ENCODE data around the gene SH3BP1. TPM values are rescaled to one million over a fixed set of nuclear protein-coding genes. Genes with fewer than 3 reads are reported as not detected.
A peak's percentile ranks its signal among the peaks of the same experiment; 100 is the strongest.

The SH3BP1 gene
- total and polyA plus RNA-seq, 7 experiments from 2014 or later = 12.9 to 157 (median 80.4) TPM

DNA sequence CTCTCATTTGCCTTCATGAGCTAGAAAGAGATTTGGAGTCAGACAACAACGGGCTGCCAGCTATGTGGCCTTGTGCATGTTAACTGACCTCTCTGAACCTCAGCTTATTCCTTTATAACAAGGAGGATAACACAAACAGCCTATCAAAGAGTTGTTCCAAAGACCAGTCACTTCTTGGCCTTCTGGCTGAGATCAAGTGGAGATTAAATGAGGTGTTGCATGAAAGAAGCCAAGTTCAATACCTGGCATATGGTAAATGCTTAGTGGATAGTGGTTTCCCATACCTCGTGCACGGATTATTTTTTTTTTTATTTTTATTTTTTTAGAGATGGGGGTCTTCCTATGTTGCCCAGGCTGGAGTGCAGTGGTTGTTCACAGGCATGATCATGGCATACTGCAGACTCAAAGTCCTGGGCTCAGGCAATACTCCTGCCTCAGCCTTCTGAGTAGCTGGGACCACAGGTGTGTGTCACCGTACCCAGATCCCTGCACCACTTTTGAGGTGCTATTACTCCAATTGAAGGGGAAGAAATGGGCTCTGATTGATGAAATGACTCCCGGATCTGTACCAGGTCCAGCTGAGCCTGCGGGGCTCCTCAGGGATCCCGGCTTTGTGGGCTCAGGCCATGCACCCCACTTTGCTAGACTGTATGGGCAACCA, 40.9 kb downstream of the SH3BP1 start:
- ChIA-PET CTCF (interaction anchor here (0.7 to 13.7 kb wide), 10 partner anchors 9 to 442 kb away, joined by 3 to 254 read pairs (median 9); partner anchors contain the start of genes PDXP and SH3BP1), POLR2A (interaction anchor here (0.8 to 7.0 kb wide), 11 partner anchors 16 to 71 kb away, joined by 3 to 73 read pairs (median 7); partner anchors contain the start of gene PDXP)
- Mint-ChIP-seq H3K4me1 (peaks cover 8 to 35% (median 33%) of the 10 kb centered on the region in 7 donors), H3K27me3 (no peaks in the 10 kb centered on the region), H3K9me3 (no peaks in the 10 kb centered on the region), H3K4me3 (no peak overlapping the region), H3K27ac (peak overlapping the region in 6 of 9 donors; percentile 26 to 91 (median 63)), H3K36me3 (peaks cover 0 to 8% (median 0%) of the 10 kb centered on the region in 5 donors)
- ATAC-seq = no peak
- Histone ChIP-seq H3K9me3 (ENCODE audit: control insufficient read depth in 2 of 3, low read length in 3 of 3) (no peaks in the 10 kb centered on the region), H3K4me3 (ENCODE audit: low read length) (no peak overlapping the region), H3K4me1 (ENCODE audit: control insufficient read depth in 2 of 2, insufficient read depth in 2 of 2, low read length in 2 of 2) (peaks cover 18 to 20% of the 10 kb centered on the region in 2 donors), H3K36me3 (ENCODE audit: control insufficient read depth in 2 of 3, insufficient read depth in 3 of 3, low read length in 3 of 3) (no peaks in the 10 kb centered on the region), H3K27me3 (ENCODE audit: control insufficient read depth in 2 of 2, insufficient read depth in 2 of 2, low read length in 2 of 2) (no peaks in the 10 kb centered on the region), H3K27ac (ENCODE audit: low read depth, low read length) (no peak overlapping the region)
- intact Hi-C loops (cut with micrococcal nuclease) = loop anchor here in 1 of 2 donors (10.0 kb wide), 1 partner anchor 124 kb away; the partner anchor contains the start of gene GCAT
- no peak for DNase-seq

DNA sequence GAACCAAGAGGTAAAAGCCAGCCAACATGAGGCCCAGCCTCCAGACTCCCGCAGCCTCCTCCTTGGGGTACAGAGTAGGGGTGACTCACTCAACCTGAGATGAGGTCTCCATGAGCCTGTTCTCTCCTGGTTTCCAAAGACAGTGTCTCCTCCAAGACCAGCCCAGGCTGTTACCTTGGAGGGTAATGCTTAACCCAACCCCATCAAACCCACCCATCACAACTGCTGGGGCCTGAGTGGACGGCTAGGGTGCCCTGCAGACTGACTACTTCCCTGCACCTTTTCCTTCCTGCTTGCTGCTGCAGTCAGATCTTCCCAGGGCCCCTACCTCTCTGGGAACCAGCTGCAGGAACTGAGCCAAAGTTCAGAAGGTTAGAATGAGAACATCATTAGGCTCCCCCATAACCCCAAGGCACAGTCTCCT, 41.5 kb downstream of the SH3BP1 start:
- no peak for ATAC-seq
- Mint-ChIP-seq H3K27ac (peak overlapping the region in 6 of 9 donors; percentile 31 to 74 (median 57)), H3K4me1 (peaks cover 8 to 36% (median 31%) of the 10 kb centered on the region in 7 donors), H3K4me3 (peak overlapping the region in 1 of 10 donors; percentile 46), H3K36me3 (peaks cover 0 to 8% (median 0%) of the 10 kb centered on the region in 5 donors), H3K27me3 (no peaks in the 10 kb centered on the region), H3K9me3 (no peaks in the 10 kb centered on the region)
- CTCF ChIA-PET = interaction anchor here (0.7 to 13.7 kb wide), 15 partner anchors 10 to 442 kb away, joined by 3 to 254 read pairs (median 5); partner anchors contain the start of genes GGA1, PDXP and SH3BP1
- Histone ChIP-seq H3K4me3 (ENCODE audit: low read length) (no peak overlapping the region), H3K4me1 (ENCODE audit: control insufficient read depth in 2 of 2, insufficient read depth in 2 of 2, low read length in 2 of 2) (peaks cover 17 to 19% of the 10 kb centered on the region in 2 donors), H3K27me3 (ENCODE audit: control insufficient read depth in 2 of 2, insufficient read depth in 2 of 2, low read length in 2 of 2) (no peaks in the 10 kb centered on the region), H3K9me3 (ENCODE audit: control insufficient read depth in 2 of 3, low read length in 3 of 3) (no peaks in the 10 kb centered on the region), H3K27ac (ENCODE audit: low read depth, low read length) (no peak overlapping the region), H3K36me3 (ENCODE audit: control insufficient read depth in 2 of 3, insufficient read depth in 3 of 3, low read length in 3 of 3) (no peaks in the 10 kb centered on the region)
- intact Hi-C loops (cut with micrococcal nuclease) = loop anchor here (1.0 to 10.0 kb wide), 6 partner anchors 20 to 142 kb away; partner anchors contain the start of genes GCAT (in 1 of the 2) and GGA1 (in 1 of the 2)
- DNase-seq = no peak
- POLR2A ChIA-PET = interaction anchor here (0.8 to 4.0 kb wide), 14 partner anchors 8 to 76 kb away, joined by 3 to 27 read pairs (median 3); partner anchors contain the start of genes GGA1 and PDXP

DNA sequence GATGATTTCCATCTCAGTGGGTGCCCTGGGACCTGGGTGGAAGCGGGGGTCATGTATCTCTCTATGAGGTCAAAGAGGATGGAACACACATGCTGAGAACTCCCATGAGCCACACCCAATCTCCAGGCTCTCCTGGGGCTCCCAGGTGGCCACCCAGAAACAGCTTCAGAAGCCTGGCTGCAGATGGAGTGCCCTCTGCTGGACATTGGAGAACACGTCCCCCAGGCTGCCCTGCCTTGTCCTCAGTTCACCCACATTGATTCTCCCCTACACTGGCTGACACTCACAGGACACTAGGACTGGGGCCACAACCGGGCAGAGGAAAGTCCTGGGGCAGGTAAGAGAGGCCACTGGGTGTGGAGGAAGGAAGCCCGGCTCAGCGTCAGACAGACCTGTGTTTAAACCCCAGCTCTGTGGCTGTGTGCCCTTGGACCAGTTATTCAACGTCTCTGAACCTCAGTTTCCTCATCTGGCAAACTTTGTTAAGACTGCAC, 42.1 kb downstream of the SH3BP1 start:
- peaks cover 9 to 37% (median 33%) of the 10 kb centered on the region in 7 donors for H3K4me1 Mint-ChIP-seq
- peaks cover 0 to 6% (median 0%) of the 10 kb centered on the region in 5 donors for H3K36me3 Mint-ChIP-seq

GRCh38 chr22:37684803-37685615, 45.5 kb downstream of the SH3BP1 start:
- Mint-ChIP-seq H3K36me3 (peaks cover 0 to 18% (median 13%) of the 10 kb centered on the region in 5 donors), H3K9me3 (no peaks in the 10 kb centered on the region), H3K27me3 (no peaks in the 10 kb centered on the region), H3K4me3 (peak overlapping the region in 7 of 10 donors; percentile 93 to 98 (median 96)), H3K27ac (peak overlapping the region in 6 of 9 donors; percentile 9 to 97 (median 75)), H3K4me1 (peaks cover 18 to 45% (median 34%) of the 10 kb centered on the region in 7 donors)
- no peak for ATAC-seq
- H3K4me3 ChIP-seq (ENCODE audit: low read length) = no peak overlapping the region
- peaks cover 19 to 24% of the 10 kb centered on the region in 2 donors for H3K4me1 ChIP-seq (ENCODE audit: control insufficient read depth in 2 of 2, insufficient read depth in 2 of 2, low read length in 2 of 2)
- POLR2A ChIA-PET = interaction anchor here (1.1 to 4.5 kb wide), 9 partner anchors 9 to 76 kb away, joined by 3 to 41 read pairs (median 27); partner anchors contain the start of genes GGA1, LGALS1 and PDXP
- H3K36me3 ChIP-seq (ENCODE audit: control insufficient read depth in 2 of 3, insufficient read depth in 3 of 3, low read length in 3 of 3) = peaks cover 0 to 25% (median 6%) of the 10 kb centered on the region in 3 experiments
- CTCF ChIA-PET = interaction anchor here (1.4 to 13.7 kb wide), 4 partner anchors 27 to 78 kb away, joined by 4 to 254 read pairs (median 11); partner anchors contain the start of genes GGA1, PDXP and SH3BP1
- intact Hi-C loops (cut with micrococcal nuclease) = loop anchor here in 1 of 2 donors (10.0 kb wide), 1 partner anchor 120 kb away; the partner anchor contains the start of gene GCAT
- no peaks in the 10 kb centered on the region for H3K27me3 ChIP-seq (ENCODE audit: control insufficient read depth in 2 of 2, insufficient read depth in 2 of 2, low read length in 2 of 2)
- no peak for DNase-seq
- H3K27ac ChIP-seq (ENCODE audit: low read depth, low read length) = no peak overlapping the region
- H3K9me3 ChIP-seq (ENCODE audit: control insufficient read depth in 2 of 3, low read length in 3 of 3) = no peaks in the 10 kb centered on the region

More for the DNA sequence above, 42.1 kb downstream of the SH3BP1 start:
- Histone ChIP-seq H3K4me3 (ENCODE audit: low read length) (no peak overlapping the region), H3K4me1 (ENCODE audit: control insufficient read depth in 2 of 2, insufficient read depth in 2 of 2, low read length in 2 of 2) (peaks cover 18 to 20% of the 10 kb centered on the region in 2 donors), H3K27ac (ENCODE audit: low read depth, low read length) (no peak overlapping the region), H3K27me3 (ENCODE audit: control insufficient read depth in 2 of 2, insufficient read depth in 2 of 2, low read length in 2 of 2) (no peaks in the 10 kb centered on the region), H3K36me3 (ENCODE audit: control insufficient read depth in 2 of 3, insufficient read depth in 3 of 3, low read length in 3 of 3) (peaks cover 0 to 5% (median 0%) of the 10 kb centered on the region in 3 experiments), H3K9me3 (ENCODE audit: control insufficient read depth in 2 of 3, low read length in 3 of 3) (no peaks in the 10 kb centered on the region)
- peak; percentile 37 for ATAC-seq
- H3K27ac Mint-ChIP-seq = peak overlapping the region in 8 of 9 donors; percentile 31 to 74 (median 44)
- H3K27me3 Mint-ChIP-seq = no peaks in the 10 kb centered on the region
- intact Hi-C loops (cut with micrococcal nuclease) = loop anchor here (1.0 to 10.0 kb wide), 6 partner anchors 20 to 142 kb away; partner anchors contain the start of genes GCAT (in 1 of the 2) and GGA1 (in 1 of the 2)
- ChIA-PET CTCF (interaction anchor here (0.6 to 13.7 kb wide), 15 partner anchors 10 to 146 kb away, joined by 3 to 254 read pairs (median 5); partner anchors contain the start of genes GGA1, PDXP and SH3BP1), POLR2A (interaction anchor here (0.6 to 4.0 kb wide), 15 partner anchors 8 to 1365 kb away, joined by 3 to 27 read pairs (median 3); partner anchors contain the start of genes GGA1 and PDXP)
- H3K9me3 Mint-ChIP-seq = no peaks in the 10 kb centered on the region
- H3K4me3 Mint-ChIP-seq = peak overlapping the region in 2 of 10 donors; percentile 25 to 47
- DNase-seq = peak; percentile 48 to 74 (median 65)

GRCh38 chr22:37686002-37686982, 46.8 kb downstream of the SH3BP1 start, which contains the start of gene NOL12:
NOL12 (plus strand) TSS chr22:37686343; CDS start chr22:37686393, 50 bp downstream.
- H3K36me3 Mint-ChIP-seq = peaks cover 0 to 22% (median 16%) of the 10 kb centered on the region in 5 donors

More at GRCh38 chr22:37686002-37686982, 46.8 kb downstream of the SH3BP1 start, which contains the start of gene NOL12:
- Mint-ChIP-seq H3K27me3 (no peaks in the 10 kb centered on the region), H3K4me1 (peaks cover 16 to 39% (median 33%) of the 10 kb centered on the region in 7 donors), H3K9me3 (no peaks in the 10 kb centered on the region), H3K27ac (peak within 1 kb of the TSS; percentile 88 to 99 (median 95)), H3K4me3 (peak within 1 kb of the TSS; percentile 93 to 98 (median 96))
- CTCF ChIA-PET = interaction anchor here (0.6 to 13.7 kb wide), 4 partner anchors 28 to 119 kb away, joined by 3 to 254 read pairs (median 11); partner anchors contain the start of genes GGA1, PDXP and SH3BP1
- Histone ChIP-seq H3K27me3 (ENCODE audit: control insufficient read depth in 2 of 2, insufficient read depth in 2 of 2, low read length in 2 of 2) (no peaks in the 10 kb centered on the region), H3K36me3 (ENCODE audit: control insufficient read depth in 2 of 3, insufficient read depth in 3 of 3, low read length in 3 of 3) (peaks cover 0 to 38% (median 6%) of the 10 kb centered on the region in 3 experiments), H3K4me1 (ENCODE audit: control insufficient read depth in 2 of 2, insufficient read depth in 2 of 2, low read length in 2 of 2) (peaks cover 18 to 22% of the 10 kb centered on the region in 2 donors), H3K4me3 (ENCODE audit: low read length) (peak within 1 kb of the TSS; percentile 82), H3K27ac (ENCODE audit: low read depth, low read length) (peak within 1 kb of the TSS; percentile 84), H3K9me3 (ENCODE audit: control insufficient read depth in 2 of 3, low read length in 3 of 3) (no peaks in the 10 kb centered on the region)
- POLR2A ChIA-PET = interaction anchor here (0.5 to 4.5 kb wide), 17 partner anchors 9 to 158 kb away, joined by 3 to 41 read pairs (median 7); partner anchors contain the start of genes ANKRD54, GGA1, LGALS1 and PDXP
- DNase-seq = peak; percentile 63 to 82 (median 78)
- intact Hi-C loops (cut with micrococcal nuclease) = loop anchor here (1.0 to 10.0 kb wide), 8 partner anchors 9 to 163 kb away; partner anchors contain the start of genes GGA1 (in 2 of the 2), ANKRD54 (in 1 of the 2), EIF3L (in 1 of the 2) and GCAT (in 1 of the 2)
- ATAC-seq = peak; percentile 91
